ENCODE data around the gene GLB1L3. TPM values are rescaled to one million over a fixed set of nuclear protein-coding genes. Genes with fewer than 3 reads are reported as not detected.
"Not testable (repeated sequence)": the region's sequence is repeated elsewhere in the genome, so short reads cannot be mapped to it uniquely, and the experiment has no call there.

GLB1L3 gene
- total RNA-seq, 1 experiment from 2014 or later: not detected

DNA sequence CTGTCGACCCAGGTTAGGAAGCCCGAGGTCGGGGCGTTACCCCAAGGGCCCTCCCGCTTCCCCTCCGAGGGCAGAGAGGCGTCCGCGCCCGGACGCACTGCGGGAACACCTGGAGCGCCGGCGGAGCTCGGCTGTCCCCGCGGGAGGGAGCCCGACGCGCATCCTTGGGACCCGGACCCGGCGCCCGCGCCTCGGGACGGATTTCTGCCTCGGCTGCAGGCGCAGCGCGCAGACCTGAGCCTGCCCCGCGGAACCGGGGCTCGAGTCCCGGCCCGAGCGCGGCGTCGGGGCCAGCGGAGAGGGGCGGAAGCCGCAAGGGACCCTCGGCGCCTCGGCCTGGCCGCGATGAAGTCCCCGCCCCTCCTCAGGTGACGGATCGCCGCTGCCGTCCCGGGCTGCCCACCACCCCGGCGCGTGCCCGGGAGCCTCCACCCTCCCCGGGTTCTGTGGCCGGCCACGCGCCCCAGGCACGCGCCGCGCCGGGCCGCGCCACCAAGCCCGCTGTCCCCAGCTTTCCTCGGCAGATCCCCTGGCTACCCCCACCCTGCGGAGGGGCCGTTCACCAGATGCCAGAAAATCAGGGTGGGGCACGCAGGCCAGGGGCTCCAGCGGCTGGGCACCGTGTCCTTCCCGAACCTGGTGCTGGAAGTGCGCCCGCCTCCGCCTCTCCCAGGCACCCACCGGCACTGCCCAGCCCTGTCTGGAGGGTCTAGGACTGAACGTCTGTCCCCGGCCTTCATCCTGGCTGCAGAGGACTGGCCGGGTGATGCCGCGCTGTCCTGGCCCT lies 410 bp downstream of the GLB1L3 start:
- ChIA-PET CTCF (interaction anchor here (0.7 to 1.2 kb wide), 7 partner anchors 15 to 587 kb away, joined by 3 to 4 read pairs (median 3); partner anchors contain the start of gene VPS26B), POLR2A (no interaction called here)
- Mint-ChIP-seq H3K36me3 (ENCODE audit: insufficient read depth, unreplicated experiment) (peaks cover 4% of the 10 kb centered on the region), H3K9me3 (ENCODE audit: unreplicated experiment) (no peaks in the 10 kb centered on the region), H3K27me3 (ENCODE audit: insufficient read depth, unreplicated experiment) (peaks cover 30% of the 10 kb centered on the region), H3K4me3 (ENCODE audit: unreplicated experiment) (peak overlapping the region; percentile 57), H3K27ac (ENCODE audit: unreplicated experiment) (no peak overlapping the region), H3K4me1 (ENCODE audit: low read depth, unreplicated experiment) (peaks cover 10% of the 10 kb centered on the region)
- H3K27me3 ChIP-seq (replicated peaks; ENCODE audit: control insufficient read depth, insufficient read depth, low read length): peaks cover 5% of the 10 kb centered on the region
- BruUV-seq (replicated peaks): no TSS peak
- TF ChIP-seq, protein P1, sequence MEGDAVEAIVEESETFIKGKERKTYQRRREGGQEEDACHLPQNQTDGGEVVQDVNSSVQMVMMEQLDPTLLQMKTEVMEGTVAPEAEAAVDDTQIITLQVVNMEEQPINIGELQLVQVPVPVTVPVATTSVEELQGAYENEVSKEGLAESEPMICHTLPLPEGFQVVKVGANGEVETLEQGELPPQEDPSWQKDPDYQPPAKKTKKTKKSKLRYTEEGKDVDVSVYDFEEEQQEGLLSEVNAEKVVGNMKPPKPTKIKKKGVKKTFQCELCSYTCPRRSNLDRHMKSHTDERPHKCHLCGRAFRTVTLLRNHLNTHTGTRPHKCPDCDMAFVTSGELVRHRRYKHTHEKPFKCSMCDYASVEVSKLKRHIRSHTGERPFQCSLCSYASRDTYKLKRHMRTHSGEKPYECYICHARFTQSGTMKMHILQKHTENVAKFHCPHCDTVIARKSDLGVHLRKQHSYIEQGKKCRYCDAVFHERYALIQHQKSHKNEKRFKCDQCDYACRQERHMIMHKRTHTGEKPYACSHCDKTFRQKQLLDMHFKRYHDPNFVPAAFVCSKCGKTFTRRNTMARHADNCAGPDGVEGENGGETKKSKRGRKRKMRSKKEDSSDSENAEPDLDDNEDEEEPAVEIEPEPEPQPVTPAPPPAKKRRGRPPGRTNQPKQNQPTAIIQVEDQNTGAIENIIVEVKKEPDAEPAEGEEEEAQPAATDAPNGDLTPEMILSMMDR (IDR thresholded peaks at IDR 0.05; ENCODE audit: insufficient read depth in 1 of 2, low read depth in 1 of 2, low read length in 1 of 2, severe bottlenecking in 1 of 2, unreplicated experiment in 1 of 2): no peak
- no peak for DNase-seq
- no peaks in the 10 kb centered on the region for H3K36me3 ChIP-seq (ENCODE audit: control insufficient read depth, insufficient read depth, low read length)
- no peaks in the 10 kb centered on the region for H3K9me3 ChIP-seq
- intact Hi-C loops (cut with micrococcal nuclease; ENCODE audit: unreplicated experiment): loop anchor here (10.0 kb wide), 1 partner anchor 298 kb away; no protein-coding TSS in a partner anchor
- H3K4me3 ChIP-seq (ENCODE audit: low read depth, low read length): peak overlapping the region; percentile 24
- peaks cover 10% of the 10 kb centered on the region for H3K4me1 ChIP-seq

DNA sequence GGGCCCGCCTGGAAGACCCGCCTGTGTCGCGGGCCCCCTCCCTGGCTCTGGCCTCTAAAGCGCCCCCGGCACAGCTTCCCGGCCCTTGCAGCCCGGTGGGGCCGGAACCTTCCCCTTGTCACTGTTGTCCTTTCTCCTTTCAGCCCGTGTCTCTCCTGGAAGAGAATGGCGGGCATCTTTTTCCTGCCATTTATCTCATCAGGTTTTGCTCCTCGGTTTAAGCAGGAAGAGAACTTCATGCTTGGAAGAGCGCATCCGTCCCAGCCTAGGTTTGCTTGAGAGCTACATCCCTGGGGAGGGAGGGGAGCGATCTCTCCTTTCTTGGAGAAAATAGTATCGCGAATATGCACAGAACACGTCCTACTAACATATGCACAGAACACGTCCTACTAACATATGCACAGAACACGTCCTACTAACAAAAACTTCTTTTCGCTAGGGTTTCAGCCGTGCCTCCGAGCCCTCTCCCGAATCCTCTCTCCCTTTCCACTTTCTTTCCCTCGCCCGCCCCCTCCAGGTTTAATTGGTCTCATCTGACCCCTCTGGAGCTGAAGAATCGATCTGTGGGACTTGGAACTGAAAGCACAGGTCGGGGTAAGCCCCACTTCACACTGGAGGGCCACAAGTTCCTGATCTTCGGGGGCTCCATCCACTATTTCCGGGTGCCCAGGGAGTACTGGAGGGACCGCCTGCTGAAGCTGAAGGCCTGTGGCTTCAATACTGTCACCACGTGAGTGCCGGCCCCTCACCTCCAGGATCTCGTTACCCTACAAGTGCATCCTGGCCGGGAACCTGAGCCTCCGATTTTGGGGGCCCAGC lies 1.2 kb downstream of the GLB1L3 start:
- Histone ChIP-seq H3K4me1 (peaks cover 6% of the 10 kb centered on the region), H3K9me3 (no peaks in the 10 kb centered on the region), H3K4me3 (ENCODE audit: low read depth, low read length) (no peak overlapping the region), H3K27me3 (replicated peaks; ENCODE audit: control insufficient read depth, insufficient read depth, low read length) (peaks cover 5% of the 10 kb centered on the region), H3K36me3 (ENCODE audit: control insufficient read depth, insufficient read depth, low read length) (no peaks in the 10 kb centered on the region)
- Mint-ChIP-seq H3K27me3 (ENCODE audit: insufficient read depth, unreplicated experiment) (peaks cover 29% of the 10 kb centered on the region), H3K4me1 (ENCODE audit: low read depth, unreplicated experiment) (peaks cover 10% of the 10 kb centered on the region), H3K4me3 (ENCODE audit: unreplicated experiment) (peak overlapping the region; percentile 57), H3K27ac (ENCODE audit: unreplicated experiment) (no peak overlapping the region), H3K36me3 (ENCODE audit: insufficient read depth, unreplicated experiment) (peaks cover 4% of the 10 kb centered on the region), H3K9me3 (ENCODE audit: unreplicated experiment) (no peaks in the 10 kb centered on the region)
- no TSS peak for BruUV-seq (replicated peaks)
- ChIA-PET CTCF (interaction anchor here (0.7 kb wide), 1 partner anchor 156 kb away, joined by 4 read pairs; no protein-coding TSS in a partner anchor), POLR2A (no interaction called here)
- DNase-seq: no peak
- intact Hi-C loops (cut with micrococcal nuclease; ENCODE audit: unreplicated experiment): loop anchor here (10.0 kb wide), 1 partner anchor 297 kb away; no protein-coding TSS in a partner anchor
- TF ChIP-seq, protein P1 (IDR thresholded peaks at IDR 0.05; ENCODE audit: insufficient read depth in 1 of 2, low read depth in 1 of 2, low read length in 1 of 2, severe bottlenecking in 1 of 2, unreplicated experiment in 1 of 2): no peak

DNA sequence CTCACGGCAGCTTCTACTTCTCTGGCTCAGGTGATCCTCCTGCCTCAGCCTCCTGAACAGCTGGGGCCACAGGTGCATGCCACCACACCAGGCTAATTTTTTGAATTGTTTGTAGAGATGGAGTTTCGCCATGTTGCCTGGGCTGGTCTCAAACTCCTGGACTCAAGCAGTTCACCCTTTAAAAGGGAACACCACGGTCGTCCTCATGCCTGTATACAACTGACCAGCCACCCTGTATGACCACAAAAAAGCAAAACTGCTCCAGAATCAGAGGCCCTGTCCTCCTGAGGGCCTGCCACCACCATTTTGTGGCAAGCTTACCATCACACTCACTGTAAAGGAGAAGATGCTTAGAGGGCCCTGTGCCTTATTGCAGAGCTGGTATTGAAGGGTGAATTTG lies 2.2 kb downstream of the GLB1L3 start:
- BruUV-seq (replicated peaks): no TSS peak
- Mint-ChIP-seq H3K27ac (ENCODE audit: unreplicated experiment) (no peak overlapping the region), H3K9me3 (ENCODE audit: unreplicated experiment) (no peaks in the 10 kb centered on the region), H3K4me3 (ENCODE audit: unreplicated experiment) (no peak overlapping the region), H3K4me1 (ENCODE audit: low read depth, unreplicated experiment) (peaks cover 10% of the 10 kb centered on the region), H3K36me3 (ENCODE audit: insufficient read depth, unreplicated experiment) (peaks cover 4% of the 10 kb centered on the region), H3K27me3 (ENCODE audit: insufficient read depth, unreplicated experiment) (peaks cover 31% of the 10 kb centered on the region)
- intact Hi-C loops (cut with micrococcal nuclease; ENCODE audit: unreplicated experiment): loop anchor here (10.0 kb wide), 1 partner anchor 296 kb away; no protein-coding TSS in a partner anchor
- Histone ChIP-seq H3K4me3 (ENCODE audit: low read depth, low read length) (no peak overlapping the region), H3K4me1 (peaks cover 4% of the 10 kb centered on the region), H3K36me3 (ENCODE audit: control insufficient read depth, insufficient read depth, low read length) (no peaks in the 10 kb centered on the region), H3K9me3 (no peaks in the 10 kb centered on the region), H3K27me3 (replicated peaks; ENCODE audit: control insufficient read depth, insufficient read depth, low read length) (peaks cover 5% of the 10 kb centered on the region)
- ChIA-PET CTCF (interaction anchor here (0.7 to 1.4 kb wide), 2 partner anchors 16 to 157 kb away, joined by 4 to 6 read pairs; no protein-coding TSS in a partner anchor), POLR2A (interaction anchor here (0.6 kb wide), 1 partner anchor 25 kb away, joined by 3 read pairs; no protein-coding TSS in a partner anchor)
- TF ChIP-seq, protein P1 (IDR thresholded peaks at IDR 0.05; ENCODE audit: insufficient read depth in 1 of 2, low read depth in 1 of 2, low read length in 1 of 2, severe bottlenecking in 1 of 2, unreplicated experiment in 1 of 2): no peak
- no peak for DNase-seq

DNA sequence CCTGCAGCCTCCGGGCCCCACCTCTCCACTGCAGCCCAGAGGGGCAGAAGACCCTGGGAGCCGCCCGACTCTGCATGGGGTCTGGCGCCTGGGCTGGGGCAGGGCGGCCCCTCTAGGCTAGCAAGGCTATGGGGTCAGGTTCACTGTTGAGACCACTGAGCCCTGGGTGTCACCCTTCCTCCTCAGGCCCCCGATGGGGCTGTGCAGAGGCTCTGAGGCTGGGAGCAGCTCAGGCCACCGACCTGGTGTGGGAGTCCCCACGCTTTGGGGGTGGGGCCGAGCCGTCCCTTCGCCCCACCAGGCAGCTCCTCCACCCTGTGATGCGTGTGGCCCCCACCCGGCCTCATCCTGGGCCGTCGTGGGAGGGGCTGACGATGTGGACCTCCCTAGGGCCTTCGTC lies 5.5 kb downstream of the GLB1L3 start:
- CTCF ChIA-PET; H3K9me3 ChIP-seq; BruUV-seq (replicated peaks); H3K4me3 Mint-ChIP-seq (ENCODE audit: unreplicated experiment); H3K4me1 ChIP-seq; H3K27me3 ChIP-seq (replicated peaks; ENCODE audit: control insufficient read depth, insufficient read depth, low read length); H3K4me1 Mint-ChIP-seq (ENCODE audit: low read depth, unreplicated experiment); H3K36me3 ChIP-seq (ENCODE audit: control insufficient read depth, insufficient read depth, low read length); H3K9me3 Mint-ChIP-seq (ENCODE audit: unreplicated experiment); H3K4me3 ChIP-seq (ENCODE audit: low read depth, low read length); intact Hi-C loops (cut with micrococcal nuclease; ENCODE audit: unreplicated experiment); H3K27ac Mint-ChIP-seq (ENCODE audit: unreplicated experiment); DNase-seq; POLR2A ChIA-PET; H3K36me3 Mint-ChIP-seq (ENCODE audit: insufficient read depth, unreplicated experiment): not testable (repeated sequence)
- peaks cover 29% of the 10 kb centered on the region for H3K27me3 Mint-ChIP-seq (ENCODE audit: insufficient read depth, unreplicated experiment)

Measured in Caco-2 (cell line).